Fibroblast of lung (primary cell): ENCODE results near the gene PRELID2. TPM values are rescaled to one million over a fixed set of nuclear protein-coding genes. Genes with fewer than 3 reads are reported as not detected.

ENCODE experiments used
- DNase-seq, 2 donors: peaks; one replicate each; pipeline versions ENCODE4 v3.0.0 to v3.0.0-alpha.2; 2010; ENCODE audit warnings: low read depth in 2 of 2
- H2AFZ ChIP-seq: 2 replicates; pipeline ENCODE4 v1.5.1; 2012; ENCODE audit warnings: low read length, control low read depth, inconsistent platforms
- H3K27ac ChIP-seq: 2 replicates; pipeline ENCODE4 v1.5.1; 2011; ENCODE audit warnings: low read length, control low read depth; ENCODE audit not compliant: insufficient read depth
- H3K27me3 ChIP-seq: 2 replicates; pipeline ENCODE4 v1.5.1; 2011; ENCODE audit warnings: mild to moderate bottlenecking, low read length; ENCODE audit not compliant: control insufficient read depth, insufficient read depth
- H3K36me3 ChIP-seq: 2 replicates; pipeline ENCODE4 v1.5.1; 2011; ENCODE audit warnings: low read length; ENCODE audit not compliant: control insufficient read depth, insufficient read depth
- H3K4me1 ChIP-seq: 2 replicates; pipeline ENCODE4 v1.5.1; 2011; ENCODE audit warnings: low read length; ENCODE audit not compliant: control insufficient read depth, insufficient read depth; ENCODE audit errors: extremely low read depth
- H3K4me2 ChIP-seq: 2 replicates; pipeline ENCODE4 v1.5.1; 2011; ENCODE audit warnings: low read length, control low read depth; ENCODE audit not compliant: insufficient read depth; ENCODE audit errors: extremely low read depth
- H3K4me3 ChIP-seq, 4 experiments: fragments of 200-600 bp in 1 of 4; sonication (generic) in 1 of 4; replicated peaks in 1 of 4; 2 replicates each; pipeline ENCODE4 v1.5.1; 2011 to 2016; ENCODE audit warnings: low read length in 4 of 4, low read depth in 3 of 4, mild to moderate bottlenecking in 3 of 4, control low read depth in 2 of 4, inconsistent platforms in 1 of 4, mixed read lengths in 1 of 4; ENCODE audit not compliant: insufficient read depth in 1 of 4; ENCODE audit errors: control extremely low read depth in 1 of 4
- H3K79me2 ChIP-seq: 2 replicates; pipeline ENCODE4 v1.5.1; 2012; ENCODE audit warnings: mild to moderate bottlenecking, low read length, inconsistent platforms; ENCODE audit not compliant: control insufficient read depth, insufficient read depth
- H3K9ac ChIP-seq: 2 replicates; pipeline ENCODE4 v1.5.1; 2011; ENCODE audit warnings: mild to moderate bottlenecking, low read length, control low read depth; ENCODE audit not compliant: insufficient read depth
- H3K9me3 ChIP-seq: 2 replicates; pipeline ENCODE4 v1.5.1; 2012; ENCODE audit warnings: low read depth, low read length; ENCODE audit not compliant: control insufficient read depth, insufficient read depth
- H4K20me1 ChIP-seq: 2 replicates; pipeline ENCODE4 v1.5.1; 2011; ENCODE audit warnings: low read length; ENCODE audit not compliant: control insufficient read depth, insufficient read depth; ENCODE audit errors: extremely low read depth
- CTCF ChIP-seq, 2 donors: IDR thresholded peaks in 1 of 2; conservative IDR thresholded peaks in 1 of 2; 1 replicate in 1 of 2; 2 replicates in 1 of 2; pipeline ENCODE4 v1.5.1; 2011 to 2012; ENCODE audit warnings: low read length in 2 of 2, control low read depth in 1 of 2, inconsistent platforms in 1 of 2, low read depth in 1 of 2, mild to moderate bottlenecking in 1 of 2
- EZH2 ChIP-seq: IDR thresholded peaks from 2 replicates; pipeline ENCODE4 v1.5.1; 2012; ENCODE audit warnings: low read length, control low read depth, mild to moderate bottlenecking; ENCODE audit errors: missing control alignments
- polyA plus RNA-seq, 2 donors: library from polyadenylated mRNA; depleted of rRNA in 1 of 2; stranded (reverse) in 1 of 2; unstranded in 1 of 2; fragments of >200 nt; gene quantifications; 2 replicates each; pipeline ENCODE4 v1.2.1, GENCODE V29; 2011 to 2012; ENCODE audit warnings: missing spikeins in 1 of 2
- total RNA-seq: library from RNA; depleted of rRNA; stranded (reverse); fragments of >200 nt; gene quantifications from 2 replicates; pipeline ENCODE4 v1.2.1, GENCODE V29; 2014

Gene PRELID2
- total and polyA plus RNA-seq, 2 donors (not counting 1 experiment from before 2014, with no cell fraction given), result 6.1 to 27.9 TPM

GRCh38 chr5:145787507-145787906 is 47.6 kb downstream of the PRELID2 start:
- Histone ChIP-seq H3K27ac (no peak overlapping the region), H3K9me3 (no peaks in the 10 kb centered on the region), H3K4me3 (no peak overlapping the region), H2AFZ (no peak overlapping the region), H3K36me3 (no peaks in the 10 kb centered on the region), H4K20me1 (no peaks in the 10 kb centered on the region), H3K4me1 (no peaks in the 10 kb centered on the region), H3K4me2 (no peak overlapping the region), H3K9ac (no peak overlapping the region), H3K27me3 (no peaks in the 10 kb centered on the region), H3K79me2 (no peaks in the 10 kb centered on the region)
- no peak for TF ChIP-seq EZH2
- no peak for TF ChIP-seq CTCF (conservative IDR thresholded peaks at IDR 0.05 in 1 of 2, IDR thresholded peaks at IDR 0.05 in 1 of 2; ENCODE audit: low read depth in 1 of 2, low read length in 2 of 2)
- DNase-seq, result no peak

GRCh38 chr5:145787001-145787400 is 48.1 kb downstream of the PRELID2 start:
- H3K4me1 ChIP-seq, result no peaks in the 10 kb centered on the region
- TF ChIP-seq CTCF (conservative IDR thresholded peaks at IDR 0.05 in 1 of 2, IDR thresholded peaks at IDR 0.05 in 1 of 2; ENCODE audit: low read depth in 1 of 2, low read length in 2 of 2), result no peak
- TF ChIP-seq EZH2, result no peak
- H3K4me3 ChIP-seq, result no peak overlapping the region
- H2AFZ ChIP-seq, result no peak overlapping the region
- H3K36me3 ChIP-seq, result no peaks in the 10 kb centered on the region
- no peaks in the 10 kb centered on the region for H3K27me3 ChIP-seq
- no peak overlapping the region for H3K4me2 ChIP-seq
- H3K9me3 ChIP-seq, result no peaks in the 10 kb centered on the region
- no peak overlapping the region for H3K27ac ChIP-seq
- H4K20me1 ChIP-seq, result no peaks in the 10 kb centered on the region
- H3K9ac ChIP-seq, result no peak overlapping the region
- no peaks in the 10 kb centered on the region for H3K79me2 ChIP-seq
- peak in 1 of 2 donors; percentile 11 for DNase-seq

GRCh38 chr5:145780982-145781381 is 54.2 kb downstream of the PRELID2 start:
- TF ChIP-seq CTCF (conservative IDR thresholded peaks at IDR 0.05 in 1 of 2, IDR thresholded peaks at IDR 0.05 in 1 of 2; ENCODE audit: low read depth in 1 of 2, low read length in 2 of 2), result no peak
- no peak for TF ChIP-seq EZH2
- H2AFZ ChIP-seq, result no peak overlapping the region
- H3K4me1 ChIP-seq, result peaks cover 5% of the 10 kb centered on the region

More at GRCh38 chr5:145780982-145781381, 54.2 kb downstream of the PRELID2 start:
- H3K27ac ChIP-seq, result no peak overlapping the region
- H3K9me3 ChIP-seq, result no peaks in the 10 kb centered on the region
- H3K79me2 ChIP-seq, result no peaks in the 10 kb centered on the region
- no peak overlapping the region for H3K4me2 ChIP-seq
- no peaks in the 10 kb centered on the region for H4K20me1 ChIP-seq
- H3K9ac ChIP-seq, result no peak overlapping the region
- H3K36me3 ChIP-seq, result no peaks in the 10 kb centered on the region
- DNase-seq, result no peak
- no peaks in the 10 kb centered on the region for H3K27me3 ChIP-seq
- no peak overlapping the region for H3K4me3 ChIP-seq
